GM12865 (cell line): ENCODE data around the gene ZNF474.

Source experiments
- DNase-seq: peaks from one replicate; pipeline ENCODE4 v3.0.0; 2010; ENCODE audit warnings: low read depth
- H3K4me3 ChIP-seq: 2 replicates; pipeline ENCODE4 v1.5.1; 2011; ENCODE audit warnings: mild to moderate bottlenecking, low read depth, low read length, control low read depth
- CTCF ChIP-seq: IDR thresholded peaks from 2 replicates; pipeline ENCODE4 v1.5.1; 2011; ENCODE audit warnings: low read length, control low read depth, low read depth, inconsistent platforms; ENCODE audit not compliant: insufficient read depth; ENCODE audit errors: missing control alignments

Gene ZNF474

GRCh38 chr5:122118356-122118948, 10.9 kb upstream of the ZNF474 start:
- no peak for TF ChIP-seq CTCF

GRCh38 chr5:122119205-122119604, 10.1 kb upstream of the ZNF474 start:
- no peak for TF ChIP-seq CTCF
- DNase-seq = no peak

More at GRCh38 chr5:122118356-122118948, 10.9 kb upstream of the ZNF474 start:
- no peak for DNase-seq
- H3K4me3 ChIP-seq = no peak overlapping the region

GRCh38 chr5:122120493-122120892, 8.9 kb upstream of the ZNF474 start:
- TF ChIP-seq CTCF = no peak
- H3K4me3 ChIP-seq = no peak overlapping the region
- DNase-seq = no peak

More at GRCh38 chr5:122119205-122119604, 10.1 kb upstream of the ZNF474 start:
- H3K4me3 ChIP-seq = no peak overlapping the region

DNA sequence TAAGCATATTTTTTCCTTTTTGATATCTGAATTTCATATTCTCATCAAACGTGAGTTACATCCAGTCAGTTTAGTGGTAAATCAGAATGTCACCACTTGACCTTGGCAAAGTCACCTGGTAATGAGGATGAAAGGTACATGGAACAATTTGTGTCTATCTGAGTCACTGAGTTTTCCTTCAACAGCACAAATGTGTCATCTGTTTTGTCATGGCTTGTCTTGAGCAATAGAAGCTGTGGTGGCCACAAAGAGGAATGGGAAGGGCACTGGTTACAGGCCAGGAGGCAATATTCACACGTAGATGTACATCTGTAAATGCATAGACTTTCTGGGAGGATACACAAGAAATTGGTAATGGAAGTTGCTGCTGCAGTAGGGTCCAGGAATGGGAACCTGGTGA, 8.4 kb upstream of the ZNF474 start:
- no peak for DNase-seq
- H3K4me3 ChIP-seq = no peak overlapping the region
- TF ChIP-seq CTCF = no peak

DNA sequence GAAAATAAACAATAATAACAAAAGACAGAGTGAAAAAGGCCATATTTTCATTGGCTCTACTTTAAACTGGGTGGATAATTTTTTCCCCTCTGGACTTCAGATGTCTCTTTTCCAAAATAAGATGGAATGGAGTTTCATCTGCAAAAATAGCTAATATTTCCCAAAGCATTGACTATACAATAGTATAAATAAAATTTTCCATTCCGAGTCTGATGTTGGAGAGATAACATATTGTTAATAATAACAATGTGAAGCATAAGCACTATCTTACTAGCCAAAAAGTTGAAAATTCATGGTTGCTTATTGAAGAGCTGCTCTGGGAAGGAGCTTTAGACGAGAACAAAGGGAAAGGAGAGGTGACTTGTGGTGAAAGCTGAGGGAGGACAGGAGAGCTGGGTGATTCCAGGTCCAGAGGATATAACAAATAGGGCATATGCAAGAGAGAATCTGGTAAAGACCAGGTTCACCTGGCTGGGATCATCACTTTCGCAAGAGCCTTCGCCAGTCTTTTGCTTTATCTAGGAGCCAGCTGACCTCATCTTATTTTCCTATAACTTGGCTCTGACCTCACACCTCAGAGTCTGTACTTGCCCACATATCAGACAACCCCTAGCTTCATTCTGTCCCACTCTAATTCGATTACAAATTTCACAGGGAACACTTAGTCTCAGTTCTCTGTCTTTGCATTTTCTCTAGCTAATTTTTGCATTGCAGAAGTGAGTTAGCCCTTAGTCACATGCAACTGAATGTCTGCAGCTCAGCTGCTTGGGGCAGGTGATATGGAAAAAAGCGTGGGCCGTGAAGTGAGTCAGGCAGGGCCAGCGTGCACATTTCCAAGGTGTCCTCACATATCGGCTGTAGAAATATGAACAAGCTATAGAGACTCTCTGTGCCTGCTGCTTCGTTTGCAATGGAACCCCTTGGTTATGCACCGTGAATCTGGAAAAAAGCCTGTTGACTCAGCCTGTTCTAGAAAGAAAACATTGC, 7.6 kb upstream of the ZNF474 start:
- no peak for TF ChIP-seq CTCF
- no peak overlapping the region for H3K4me3 ChIP-seq
- no peak for DNase-seq

- DNase-seq = no peak
- no peak overlapping the region for H3K4me3 ChIP-seq
- no peak for TF ChIP-seq CTCF
These were observed 4.6 kb upstream of the ZNF474 start for GRCh38 chr5:122124766-122125165.
